Putamen (tissue), 1 donor: ENCODE data around the gene GRIPAP1.

Experiments used
- DNase-seq: peaks from one replicate; pipeline ENCODE4 v3.0.0-alpha.2; 2016; ENCODE audit warnings: low spot score

The GRIPAP1 gene

GRCh38 chrX:48957827-48958634 lies 44.0 kb downstream of the GRIPAP1 start:
- DNase-seq: peak; percentile 97

GRCh38 chrX:48957477-48957826 lies 44.6 kb downstream of the GRIPAP1 start, which contains the start of gene OTUD5:
Gene OTUD5 (minus strand): TSS chrX:48957607. CDS start chrX:48957570, 37 bp downstream.
- DNase-seq: peak; percentile 66

- DNase-seq: no peak
Observed at GRCh38 chrX:48956728-48957414, 45.2 kb downstream of the GRIPAP1 start.

GRCh38 chrX:48948589-48948988 lies 53.5 kb downstream of the GRIPAP1 start:
- no peak for DNase-seq

GRCh38 chrX:48945517-48946348 lies 56.3 kb downstream of the GRIPAP1 start:
- no peak for DNase-seq

GRCh38 chrX:48942895-48943294 lies 59.2 kb downstream of the GRIPAP1 start:
- no peak for DNase-seq

- DNase-seq: no peak
Observed at GRCh38 chrX:48940404-48940955, 61.6 kb downstream of the GRIPAP1 start.

- DNase-seq: no peak
Observed at GRCh38 chrX:48939524-48940228, 62.4 kb downstream of the GRIPAP1 start.

GRCh38 chrX:48938721-48939425 lies 63.2 kb downstream of the GRIPAP1 start:
- DNase-seq: no peak

GRCh38 chrX:48937054-48937907 lies 64.8 kb downstream of the GRIPAP1 start:
- no peak for DNase-seq

- no peak for DNase-seq
Observed at GRCh38 chrX:48936429-48937053, 65.5 kb downstream of the GRIPAP1 start.

- no peak for DNase-seq
Observed at GRCh38 chrX:48935301-48935670, 66.8 kb downstream of the GRIPAP1 start.

- no peak for DNase-seq
Observed at GRCh38 chrX:48934581-48935300, 67.3 kb downstream of the GRIPAP1 start.

GRCh38 chrX:48933757-48934156 lies 68.3 kb downstream of the GRIPAP1 start:
- DNase-seq: no peak

GRCh38 chrX:48927736-48928382 lies 74.2 kb downstream of the GRIPAP1 start:
- DNase-seq: no peak

GRCh38 chrX:48927123-48927522 lies 74.9 kb downstream of the GRIPAP1 start:
- no peak for DNase-seq

GRCh38 chrX:48924270-48924669 lies 77.8 kb downstream of the GRIPAP1 start:
- no peak for DNase-seq

- no peak for DNase-seq
Observed at GRCh38 chrX:48923771-48924170, 78.3 kb downstream of the GRIPAP1 start.
